Measurements from ENCODE around the gene DPM2.

Gene DPM2

DNA sequence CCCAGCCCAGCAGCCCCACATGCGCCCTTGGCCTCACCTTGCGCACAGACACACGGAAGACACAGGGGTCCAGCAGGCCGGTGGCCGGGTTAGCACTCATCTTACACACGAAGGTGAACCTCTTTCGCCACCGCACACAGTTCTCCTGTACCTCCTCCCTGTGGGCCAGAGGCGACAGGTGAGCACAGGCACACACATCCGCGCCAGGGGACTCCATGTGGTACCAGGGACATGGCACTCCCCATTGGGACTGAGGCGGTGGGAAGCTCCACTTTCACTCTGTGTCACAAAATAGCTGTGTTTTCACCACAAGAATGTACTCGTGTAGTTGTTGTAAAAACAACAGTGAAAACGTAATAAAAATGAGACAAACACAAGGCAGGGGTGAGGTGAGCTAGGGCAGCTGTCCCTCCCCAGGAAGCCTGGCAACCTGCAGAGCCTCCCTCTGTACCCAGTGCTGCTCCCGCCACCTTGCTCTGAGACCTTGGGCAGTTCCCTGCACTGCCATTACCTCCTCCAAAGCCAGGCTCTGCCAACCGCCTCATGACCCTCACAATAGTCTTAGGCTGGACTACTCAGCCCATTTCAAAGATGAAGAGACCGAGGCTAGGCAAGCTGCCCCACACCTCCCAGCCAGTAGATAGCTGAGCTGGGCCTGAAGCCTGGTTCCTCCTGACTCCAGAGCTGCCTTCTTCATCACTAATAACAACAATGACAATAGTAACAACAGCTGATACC lies 16.3 kb upstream of the DPM2 start:
- ChIA-PET CTCF (interaction anchor here (1.9 to 15.5 kb wide), 3 partner anchors 12 to 164 kb away, joined by 14 to 226 read pairs (median 19); no protein-coding TSS in a partner anchor), POLR2A (no interaction called here)
- TF ChIP-seq, protein P1, sequence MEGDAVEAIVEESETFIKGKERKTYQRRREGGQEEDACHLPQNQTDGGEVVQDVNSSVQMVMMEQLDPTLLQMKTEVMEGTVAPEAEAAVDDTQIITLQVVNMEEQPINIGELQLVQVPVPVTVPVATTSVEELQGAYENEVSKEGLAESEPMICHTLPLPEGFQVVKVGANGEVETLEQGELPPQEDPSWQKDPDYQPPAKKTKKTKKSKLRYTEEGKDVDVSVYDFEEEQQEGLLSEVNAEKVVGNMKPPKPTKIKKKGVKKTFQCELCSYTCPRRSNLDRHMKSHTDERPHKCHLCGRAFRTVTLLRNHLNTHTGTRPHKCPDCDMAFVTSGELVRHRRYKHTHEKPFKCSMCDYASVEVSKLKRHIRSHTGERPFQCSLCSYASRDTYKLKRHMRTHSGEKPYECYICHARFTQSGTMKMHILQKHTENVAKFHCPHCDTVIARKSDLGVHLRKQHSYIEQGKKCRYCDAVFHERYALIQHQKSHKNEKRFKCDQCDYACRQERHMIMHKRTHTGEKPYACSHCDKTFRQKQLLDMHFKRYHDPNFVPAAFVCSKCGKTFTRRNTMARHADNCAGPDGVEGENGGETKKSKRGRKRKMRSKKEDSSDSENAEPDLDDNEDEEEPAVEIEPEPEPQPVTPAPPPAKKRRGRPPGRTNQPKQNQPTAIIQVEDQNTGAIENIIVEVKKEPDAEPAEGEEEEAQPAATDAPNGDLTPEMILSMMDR (IDR thresholded peaks at IDR 0.05; ENCODE audit: insufficient read depth, low read length, missing control alignments): no peak
- DNase-seq (ENCODE audit: low read depth, low spot score): no peak
- no peak overlapping the region for H3K4me3 ChIP-seq (ENCODE audit: low read depth, low read length)

DNA sequence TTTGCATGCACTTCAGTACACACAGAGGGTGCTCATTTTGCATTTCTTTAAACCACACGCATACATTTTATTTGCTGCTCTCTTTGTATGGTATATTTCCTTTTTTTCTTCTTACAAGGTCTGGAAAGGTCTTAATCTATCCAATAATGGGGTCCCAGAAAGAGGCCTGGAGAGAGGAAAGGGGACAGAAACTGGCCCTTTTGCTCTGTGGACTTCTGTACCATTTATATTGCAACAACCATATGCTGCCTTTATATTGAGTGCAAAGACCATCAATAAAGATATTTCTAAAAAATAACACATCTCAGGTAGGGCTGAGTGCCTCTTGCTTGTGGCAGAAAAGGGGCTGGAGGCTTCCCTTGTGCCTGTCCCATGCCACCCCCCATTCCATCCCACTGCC lies 15.5 kb upstream of the DPM2 start:
- POLR2A ChIA-PET: no interaction called here
- no peak overlapping the region for H3K4me3 ChIP-seq (ENCODE audit: low read depth, low read length)
- CTCF ChIA-PET: interaction anchor here (1.0 to 15.5 kb wide), 7 partner anchors 10 to 165 kb away, joined by 3 to 226 read pairs (median 3); no protein-coding TSS in a partner anchor
- DNase-seq (ENCODE audit: low read depth, low spot score): no peak
- TF ChIP-seq, protein P1 (IDR thresholded peaks at IDR 0.05; ENCODE audit: insufficient read depth, low read length, missing control alignments): no peak

DNA sequence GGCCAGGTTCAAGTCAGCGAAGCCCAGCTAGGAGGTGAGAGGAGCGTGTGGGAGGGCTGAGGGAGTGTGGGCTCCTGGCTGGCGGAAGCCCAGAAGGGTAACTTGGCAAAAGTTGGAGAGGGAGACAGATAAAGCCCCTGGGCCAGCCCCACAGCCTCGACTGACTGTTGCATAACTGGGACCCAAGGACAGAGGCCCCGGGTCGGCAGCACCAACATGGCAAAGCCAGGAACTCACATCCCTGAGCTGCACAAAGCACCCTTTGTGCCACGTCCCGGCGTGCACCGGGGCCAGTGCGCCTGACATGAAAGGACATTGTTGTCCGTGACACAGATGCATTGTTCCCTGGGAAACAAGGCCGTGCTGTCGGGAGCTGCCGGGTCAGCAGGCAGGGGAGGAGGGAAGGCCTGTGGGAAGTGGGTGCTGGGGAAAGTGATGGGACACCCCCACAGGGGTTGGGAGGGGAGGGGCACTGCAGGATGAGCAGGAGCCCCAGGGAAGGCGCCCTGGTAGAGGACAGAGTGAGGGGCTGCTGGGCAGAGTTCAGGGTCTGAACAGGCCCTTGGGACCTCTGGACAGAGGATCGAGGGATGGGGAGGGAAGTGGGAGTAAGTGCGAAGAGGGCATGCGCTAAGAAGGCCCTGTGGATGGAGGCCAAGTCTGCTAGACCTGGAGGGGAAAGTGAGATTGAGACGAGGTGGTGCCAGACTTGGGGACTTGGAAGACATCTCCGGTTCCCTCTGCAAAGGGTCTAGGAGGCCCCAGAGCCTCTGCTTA lies 13.0 kb upstream of the DPM2 start:
- no peak for DNase-seq (ENCODE audit: low read depth, low spot score)
- CTCF ChIA-PET: interaction anchor here (1.5 to 15.5 kb wide), 4 partner anchors 9 to 167 kb away, joined by 3 to 226 read pairs (median 7); no protein-coding TSS in a partner anchor
- POLR2A ChIA-PET: no interaction called here
- TF ChIP-seq, protein P1 (IDR thresholded peaks at IDR 0.05; ENCODE audit: insufficient read depth, low read length, missing control alignments): no peak
- H3K4me3 ChIP-seq (ENCODE audit: low read depth, low read length): no peak overlapping the region

DNA sequence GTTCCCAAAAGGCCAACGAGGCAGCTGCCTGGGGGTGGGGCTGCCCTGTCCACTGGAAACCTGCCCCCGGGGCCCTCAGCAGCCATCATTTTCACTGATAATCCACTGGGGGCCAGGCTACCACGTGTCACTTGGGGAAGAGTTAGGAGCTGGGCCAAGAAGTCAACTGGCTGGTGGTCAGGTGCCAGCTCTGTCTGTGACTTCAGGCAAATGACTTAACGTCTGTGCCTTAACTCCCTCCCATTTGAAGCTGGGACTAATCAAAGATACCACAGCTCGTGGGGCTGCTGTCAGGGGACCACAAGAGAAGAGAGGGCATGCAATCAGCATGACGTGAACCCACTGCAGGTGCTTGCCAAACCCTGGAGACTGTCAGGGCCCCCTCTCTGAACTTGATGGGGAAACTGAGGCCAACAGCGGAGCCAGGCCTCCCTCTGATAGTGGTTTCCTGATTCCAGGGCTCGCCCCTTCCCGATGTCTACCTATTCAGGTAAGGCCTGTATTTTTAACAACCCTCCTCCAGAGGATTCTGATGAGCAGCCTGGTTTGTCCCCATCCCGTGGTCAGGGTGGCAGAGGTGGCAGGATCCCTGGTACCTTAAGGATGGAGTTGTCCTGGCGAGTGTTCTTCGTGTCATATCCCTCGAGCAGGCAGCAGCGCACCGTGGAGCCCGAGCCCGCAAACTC lies 12.3 kb upstream of the DPM2 start:
- DNase-seq (ENCODE audit: low read depth, low spot score): no peak
- ChIA-PET CTCF (interaction anchor here (0.7 to 15.5 kb wide), 7 partner anchors 8 to 168 kb away, joined by 3 to 226 read pairs (median 3); no protein-coding TSS in a partner anchor), POLR2A (interaction anchor here (0.7 kb wide), 1 partner anchor 148 kb away, joined by 3 read pairs; no protein-coding TSS in a partner anchor)
- TF ChIP-seq, protein P1 (IDR thresholded peaks at IDR 0.05; ENCODE audit: insufficient read depth, low read length, missing control alignments): no peak
- no peak overlapping the region for H3K4me3 ChIP-seq (ENCODE audit: low read depth, low read length)

DNA sequence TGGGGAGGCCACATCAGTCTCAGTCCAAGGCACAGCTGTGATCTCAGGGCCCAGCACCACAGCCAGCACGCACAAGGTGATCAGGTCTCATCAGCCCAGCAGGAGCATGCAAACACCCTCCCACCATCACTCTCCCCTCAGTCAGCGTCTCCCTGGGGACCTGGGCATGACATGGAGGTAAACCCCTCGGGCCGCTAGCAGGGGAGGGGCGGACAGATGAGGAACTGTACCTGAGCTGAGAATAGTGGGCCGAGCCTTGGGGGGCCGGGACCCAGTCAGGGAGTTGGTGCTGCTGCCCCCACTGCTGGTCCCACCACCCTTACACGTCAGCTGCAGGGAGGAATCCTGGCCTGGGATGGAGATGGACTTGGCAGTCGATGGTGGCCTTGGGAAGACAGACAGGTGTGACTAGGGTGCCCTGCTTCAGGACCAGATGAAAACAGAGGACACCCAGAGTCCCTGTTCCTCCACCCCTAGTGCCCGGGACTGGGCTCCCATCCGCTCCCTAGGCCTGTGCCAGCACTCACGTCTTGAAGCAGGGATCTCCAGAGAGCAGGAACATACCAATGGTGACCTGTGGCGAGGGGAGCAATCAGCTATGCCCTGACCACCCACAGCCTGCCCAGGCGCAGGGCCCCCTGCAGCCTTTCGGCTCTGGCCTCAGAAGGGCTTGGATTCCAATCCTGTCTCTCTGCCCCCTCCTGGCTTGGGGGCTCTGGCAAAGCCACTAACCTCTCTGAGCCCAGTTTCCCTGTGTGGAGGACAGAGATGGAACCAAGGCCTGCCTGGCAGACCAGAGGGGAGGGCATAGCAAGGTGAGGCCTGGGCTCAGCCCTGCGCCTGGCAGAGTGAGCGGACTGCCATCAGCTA lies 10.4 kb upstream of the DPM2 start:
- no peak overlapping the region for H3K4me3 ChIP-seq (ENCODE audit: low read depth, low read length)
- TF ChIP-seq, protein P1 (IDR thresholded peaks at IDR 0.05; ENCODE audit: insufficient read depth, low read length, missing control alignments): no peak
- POLR2A ChIA-PET: no interaction called here
- no peak for DNase-seq (ENCODE audit: low read depth, low spot score)
- CTCF ChIA-PET: interaction anchor here (1.1 to 14.3 kb wide), 2 partner anchors 87 to 168 kb away, joined by 9 to 149 read pairs; no protein-coding TSS in a partner anchor
